B cell (primary cell): Measurements from ENCODE around the gene ABCA4.

Experiments
- CTCF ChIP-seq: fragments of 200-600 bp; IDR thresholded peaks from one replicate; pipeline ENCODE4 v1.8.0; 2022; ENCODE audit warnings: antibody characterized with exemption, mild to moderate bottlenecking
- EZH2 ChIP-seq: IDR thresholded peaks from 2 replicates; pipeline ENCODE4 v1.6.1; 2012; ENCODE audit warnings: borderline replicate concordance, low read depth, mild to moderate bottlenecking, moderate library complexity, low read length; ENCODE audit not compliant: insufficient read depth, poor library complexity, severe bottlenecking

- TF ChIP-seq CTCF, result no peak
- TF ChIP-seq EZH2, result no peak
Observed at GRCh38 chr1:94125551-94126514, 4.9 kb upstream of the ABCA4 start.
